Measurements from ENCODE around the gene FXR1.

Gene FXR1

GRCh38 chr3:180882115-180882514 is 30.4 kb upstream of the FXR1 start:
- TF ChIP-seq CTCF (IDR thresholded peaks at IDR 0.05; ENCODE audit: low read depth, low read length, missing control alignments): no peak
- DNase-seq (ENCODE audit: low read depth): no peak
- no peak overlapping the region for H3K4me3 ChIP-seq (ENCODE audit: low read depth, low read length)

GRCh38 chr3:180888992-180889560 is 23.4 kb upstream of the FXR1 start:
- TF ChIP-seq CTCF (IDR thresholded peaks at IDR 0.05; ENCODE audit: low read depth, low read length, missing control alignments): no peak
- no peak overlapping the region for H3K4me3 ChIP-seq (ENCODE audit: low read depth, low read length)
- no peak for DNase-seq (ENCODE audit: low read depth)

- DNase-seq (ENCODE audit: low read depth): no peak
- TF ChIP-seq CTCF (IDR thresholded peaks at IDR 0.05; ENCODE audit: low read depth, low read length, missing control alignments): no peak
Observed at GRCh38 chr3:180898572-180898971, 13.9 kb upstream of the FXR1 start.

GRCh38 chr3:180909369-180910127 is 2.9 kb upstream of the FXR1 start:
- H3K4me3 ChIP-seq (ENCODE audit: low read depth, low read length): no peak overlapping the region
- no peak for DNase-seq (ENCODE audit: low read depth)
- TF ChIP-seq CTCF (IDR thresholded peaks at IDR 0.05; ENCODE audit: low read depth, low read length, missing control alignments): no peak

More at GRCh38 chr3:180898572-180898971, 13.9 kb upstream of the FXR1 start:
- H3K4me3 ChIP-seq (ENCODE audit: low read depth, low read length): no peak overlapping the region

GRCh38 chr3:180910823-180911222 is 1.6 kb upstream of the FXR1 start:
- DNase-seq (ENCODE audit: low read depth): no peak
- TF ChIP-seq CTCF (IDR thresholded peaks at IDR 0.05; ENCODE audit: low read depth, low read length, missing control alignments): no peak
- no peak overlapping the region for H3K4me3 ChIP-seq (ENCODE audit: low read depth, low read length)

GRCh38 chr3:180911876-180912303 is 580 bp upstream of the FXR1 start:
- no peak for TF ChIP-seq CTCF (IDR thresholded peaks at IDR 0.05; ENCODE audit: low read depth, low read length, missing control alignments)
- DNase-seq (ENCODE audit: low read depth): no peak
- peak overlapping the region; percentile 92 for H3K4me3 ChIP-seq (ENCODE audit: low read depth, low read length)
